ENCODE data around the gene SLC27A6. TPM values are rescaled to one million over a fixed set of nuclear protein-coding genes. Genes with fewer than 3 reads are reported as not detected.
A peak's percentile ranks its signal among the peaks of the same experiment; 100 is the strongest.

The SLC27A6 gene
- total and polyA plus RNA-seq, 2 donors (not counting 1 experiment from before 2014, with no cell fraction given): 0.08 to 0.17 TPM

DNA sequence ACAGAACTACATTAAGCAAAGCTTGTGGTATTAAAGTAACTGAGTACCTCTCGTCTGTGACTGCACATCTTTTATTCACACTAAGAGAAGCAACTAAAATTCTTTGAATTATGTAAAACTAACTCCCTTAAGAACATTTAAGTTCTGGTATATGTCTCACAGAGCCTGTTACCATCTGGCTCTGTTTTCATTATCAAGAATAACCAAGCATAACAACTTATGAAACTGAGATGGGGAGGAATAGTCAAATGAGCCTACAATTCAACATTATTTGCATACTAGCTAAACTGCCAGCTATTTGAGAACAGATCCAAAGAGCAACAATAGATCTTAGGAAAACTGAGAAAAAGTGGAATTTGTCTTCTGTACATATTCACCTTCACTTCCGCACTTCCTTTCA lies 104.0 kb downstream of the SLC27A6 start:
- H3K4me3 ChIP-seq (replicated peaks in 1 of 4; ENCODE audit: control extremely low read depth in 1 of 4, insufficient read depth in 1 of 4, low read depth in 3 of 4, low read length in 4 of 4): no peak overlapping the region
- H3K27ac ChIP-seq (ENCODE audit: insufficient read depth, low read length): no peak overlapping the region
- no peaks in the 10 kb centered on the region for H3K9me3 ChIP-seq (ENCODE audit: control insufficient read depth, insufficient read depth, low read depth, low read length)
- TF ChIP-seq, protein P1, sequence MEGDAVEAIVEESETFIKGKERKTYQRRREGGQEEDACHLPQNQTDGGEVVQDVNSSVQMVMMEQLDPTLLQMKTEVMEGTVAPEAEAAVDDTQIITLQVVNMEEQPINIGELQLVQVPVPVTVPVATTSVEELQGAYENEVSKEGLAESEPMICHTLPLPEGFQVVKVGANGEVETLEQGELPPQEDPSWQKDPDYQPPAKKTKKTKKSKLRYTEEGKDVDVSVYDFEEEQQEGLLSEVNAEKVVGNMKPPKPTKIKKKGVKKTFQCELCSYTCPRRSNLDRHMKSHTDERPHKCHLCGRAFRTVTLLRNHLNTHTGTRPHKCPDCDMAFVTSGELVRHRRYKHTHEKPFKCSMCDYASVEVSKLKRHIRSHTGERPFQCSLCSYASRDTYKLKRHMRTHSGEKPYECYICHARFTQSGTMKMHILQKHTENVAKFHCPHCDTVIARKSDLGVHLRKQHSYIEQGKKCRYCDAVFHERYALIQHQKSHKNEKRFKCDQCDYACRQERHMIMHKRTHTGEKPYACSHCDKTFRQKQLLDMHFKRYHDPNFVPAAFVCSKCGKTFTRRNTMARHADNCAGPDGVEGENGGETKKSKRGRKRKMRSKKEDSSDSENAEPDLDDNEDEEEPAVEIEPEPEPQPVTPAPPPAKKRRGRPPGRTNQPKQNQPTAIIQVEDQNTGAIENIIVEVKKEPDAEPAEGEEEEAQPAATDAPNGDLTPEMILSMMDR (conservative IDR thresholded peaks at IDR 0.05 in 1 of 2, IDR thresholded peaks at IDR 0.05 in 1 of 2; ENCODE audit: low read depth in 1 of 2, low read length in 2 of 2): no peak
- TF ChIP-seq EZH2 (IDR thresholded peaks at IDR 0.05; ENCODE audit: low read length, missing control alignments): no peak
- H3K9ac ChIP-seq (ENCODE audit: insufficient read depth, low read length): no peak overlapping the region
- no peak for DNase-seq (ENCODE audit: low read depth in 2 of 2)
- H3K27me3 ChIP-seq (ENCODE audit: control insufficient read depth, insufficient read depth, low read length): no peaks in the 10 kb centered on the region
- no peak overlapping the region for H3K4me2 ChIP-seq (ENCODE audit: extremely low read depth, insufficient read depth, low read length)
- no peaks in the 10 kb centered on the region for H3K79me2 ChIP-seq (ENCODE audit: control insufficient read depth, insufficient read depth, low read length)
- H2AFZ ChIP-seq (ENCODE audit: low read length): no peak overlapping the region
- H3K36me3 ChIP-seq (ENCODE audit: control insufficient read depth, insufficient read depth, low read length): no peaks in the 10 kb centered on the region
- no peaks in the 10 kb centered on the region for H3K4me1 ChIP-seq (ENCODE audit: control insufficient read depth, extremely low read depth, insufficient read depth, low read length)
- no peaks in the 10 kb centered on the region for H4K20me1 ChIP-seq (ENCODE audit: control insufficient read depth, extremely low read depth, insufficient read depth, low read length)

DNA sequence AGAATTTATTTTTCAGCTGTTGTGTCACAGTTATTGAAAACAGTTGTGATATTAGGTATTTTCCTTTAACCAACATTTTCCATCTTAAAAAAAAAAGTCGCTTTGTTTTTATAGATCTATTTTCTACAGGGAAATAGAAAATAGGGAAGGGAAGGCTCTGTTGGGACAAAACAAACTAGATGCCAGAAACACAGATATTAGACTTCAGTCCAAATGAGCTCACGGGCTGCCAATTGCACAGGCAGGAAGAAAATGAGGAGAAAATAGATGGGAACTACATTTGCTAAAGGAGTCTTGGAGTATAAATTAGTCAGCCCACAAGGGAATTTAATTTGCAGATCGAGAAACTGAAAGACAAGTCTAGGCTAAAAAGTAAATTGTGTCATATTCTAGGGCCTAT lies 107.8 kb downstream of the SLC27A6 start:
- H2AFZ ChIP-seq (ENCODE audit: low read length): no peak overlapping the region
- H3K4me1 ChIP-seq (ENCODE audit: control insufficient read depth, extremely low read depth, insufficient read depth, low read length): no peaks in the 10 kb centered on the region
- no peak overlapping the region for H3K9ac ChIP-seq (ENCODE audit: insufficient read depth, low read length)
- no peak for TF ChIP-seq EZH2 (IDR thresholded peaks at IDR 0.05; ENCODE audit: low read length, missing control alignments)
- TF ChIP-seq, protein P1 (conservative IDR thresholded peaks at IDR 0.05 in 1 of 2, IDR thresholded peaks at IDR 0.05 in 1 of 2; ENCODE audit: low read depth in 1 of 2, low read length in 2 of 2): no peak
- H3K79me2 ChIP-seq (ENCODE audit: control insufficient read depth, insufficient read depth, low read length): no peaks in the 10 kb centered on the region
- no peaks in the 10 kb centered on the region for H4K20me1 ChIP-seq (ENCODE audit: control insufficient read depth, extremely low read depth, insufficient read depth, low read length)
- DNase-seq (ENCODE audit: low read depth in 2 of 2): no peak
- H3K9me3 ChIP-seq (ENCODE audit: control insufficient read depth, insufficient read depth, low read depth, low read length): no peaks in the 10 kb centered on the region
- H3K27me3 ChIP-seq (ENCODE audit: control insufficient read depth, insufficient read depth, low read length): no peaks in the 10 kb centered on the region
- no peaks in the 10 kb centered on the region for H3K36me3 ChIP-seq (ENCODE audit: control insufficient read depth, insufficient read depth, low read length)
- no peak overlapping the region for H3K4me3 ChIP-seq (replicated peaks in 1 of 4; ENCODE audit: control extremely low read depth in 1 of 4, insufficient read depth in 1 of 4, low read depth in 3 of 4, low read length in 4 of 4)
- no peak overlapping the region for H3K4me2 ChIP-seq (ENCODE audit: extremely low read depth, insufficient read depth, low read length)
- no peak overlapping the region for H3K27ac ChIP-seq (ENCODE audit: insufficient read depth, low read length)

DNA sequence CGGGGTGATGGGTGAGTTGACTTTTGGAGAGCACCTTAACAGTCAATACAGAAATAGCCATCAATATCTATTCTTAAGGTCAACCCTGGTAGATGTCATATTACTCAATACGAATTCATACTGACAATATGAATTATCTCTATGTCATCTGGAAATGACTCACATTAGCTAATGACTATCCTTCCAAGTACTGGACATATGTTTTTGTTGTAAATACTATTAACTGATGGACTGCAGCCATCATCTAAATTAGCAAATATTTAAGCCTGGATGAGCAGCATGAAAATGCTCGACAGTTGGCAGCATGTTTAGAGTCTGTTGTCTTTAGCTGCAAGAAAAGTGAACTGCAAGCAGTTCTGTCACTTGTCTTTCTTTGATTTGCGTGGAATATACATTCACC lies 109.6 kb downstream of the SLC27A6 start:
- peak in 1 of 2 donors; percentile 49 for DNase-seq (ENCODE audit: low read depth in 2 of 2)
- no peaks in the 10 kb centered on the region for H3K4me1 ChIP-seq (ENCODE audit: control insufficient read depth, extremely low read depth, insufficient read depth, low read length)
- H3K9me3 ChIP-seq (ENCODE audit: control insufficient read depth, insufficient read depth, low read depth, low read length): no peaks in the 10 kb centered on the region
- no peaks in the 10 kb centered on the region for H3K36me3 ChIP-seq (ENCODE audit: control insufficient read depth, insufficient read depth, low read length)
- TF ChIP-seq, protein P1 (conservative IDR thresholded peaks at IDR 0.05 in 1 of 2, IDR thresholded peaks at IDR 0.05 in 1 of 2; ENCODE audit: low read depth in 1 of 2, low read length in 2 of 2): no peak
- TF ChIP-seq EZH2 (IDR thresholded peaks at IDR 0.05; ENCODE audit: low read length, missing control alignments): no peak
- no peaks in the 10 kb centered on the region for H3K79me2 ChIP-seq (ENCODE audit: control insufficient read depth, insufficient read depth, low read length)
- no peaks in the 10 kb centered on the region for H3K27me3 ChIP-seq (ENCODE audit: control insufficient read depth, insufficient read depth, low read length)
- H3K9ac ChIP-seq (ENCODE audit: insufficient read depth, low read length): no peak overlapping the region
- H3K4me2 ChIP-seq (ENCODE audit: extremely low read depth, insufficient read depth, low read length): no peak overlapping the region
- H3K4me3 ChIP-seq (replicated peaks in 1 of 4; ENCODE audit: control extremely low read depth in 1 of 4, insufficient read depth in 1 of 4, low read depth in 3 of 4, low read length in 4 of 4): no peak overlapping the region
- no peaks in the 10 kb centered on the region for H4K20me1 ChIP-seq (ENCODE audit: control insufficient read depth, extremely low read depth, insufficient read depth, low read length)
- H3K27ac ChIP-seq (ENCODE audit: insufficient read depth, low read length): no peak overlapping the region
- H2AFZ ChIP-seq (ENCODE audit: low read length): no peak overlapping the region

Measured in fibroblast of lung (primary cell).